ENCODE data around the gene ZNF575. TPM values are rescaled to one million over a fixed set of nuclear protein-coding genes. Genes with fewer than 3 reads are reported as not detected.

ZNF575 gene
- total RNA-seq, 1 experiment from 2014 or later, result not detected

DNA sequence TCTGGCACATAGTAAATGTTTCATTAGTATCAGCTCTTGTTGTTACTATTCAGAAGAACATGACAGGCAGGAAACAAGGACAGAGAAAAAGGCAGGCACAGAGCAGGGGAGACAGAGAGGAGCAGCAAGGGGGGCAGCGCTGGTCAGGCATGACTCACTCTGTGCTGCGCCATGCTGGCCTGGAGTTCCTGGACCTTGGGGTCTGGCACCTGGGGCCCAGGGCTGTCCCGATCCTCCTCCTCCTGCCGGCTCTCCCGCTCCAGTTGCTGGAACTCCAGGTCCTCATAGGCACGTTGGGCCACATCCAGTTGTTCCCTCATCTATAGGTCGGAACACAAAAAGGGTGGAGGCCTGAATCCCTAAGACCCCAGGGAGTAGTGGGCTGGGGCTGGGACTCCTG is 36.0 kb upstream of the ZNF575 start:
- peaks cover 2 to 12% of the 10 kb centered on the region in 2 experiments; a peak in 2 of 4 replicates for H3K4me1 Mint-ChIP-seq

More for the DNA sequence above, 36.0 kb upstream of the ZNF575 start:
- H3K23ac ChIP-seq (ENCODE audit: insufficient read length, low read depth, low read length), result no peak overlapping the region
- H3K14ac ChIP-seq (ENCODE audit: insufficient read depth, low read length), result no peak overlapping the region
- Mint-ChIP-seq H3K4me3 (no peak overlapping the region), H3K9me3 (no peaks in the 10 kb centered on the region), H3K27me3 (ENCODE audit: low read depth) (no peaks in the 10 kb centered on the region), H3K27ac (no peak overlapping the region; a peak in 1 of 7 replicates), H3K36me3 (ENCODE audit: insufficient read depth in 1 of 3, low read depth in 3 of 3) (peaks cover 2 to 11% (median 10%) of the 10 kb centered on the region in 3 experiments; a peak in 6 of 7 replicates)
- H3K18ac ChIP-seq (ENCODE audit: insufficient read length, low read depth, low read length), result no peak overlapping the region
- H2BK12ac ChIP-seq (ENCODE audit: insufficient read length, low read depth, low read length), result no peak overlapping the region
- no peaks in the 10 kb centered on the region for H3K79me2 ChIP-seq (ENCODE audit: insufficient read depth, low read length)
- H4K5ac ChIP-seq (ENCODE audit: insufficient read length, low read depth, low read length), result no peak overlapping the region
- H3K56ac ChIP-seq (ENCODE audit: insufficient read length, low read depth, low read length), result no peak overlapping the region
- H3T11ph ChIP-seq (ENCODE audit: low read length), result no peak overlapping the region
- H4K8ac ChIP-seq (replicated peaks; ENCODE audit: insufficient read length, low read depth, low read length), result no peak overlapping the region
- H3K27me3 ChIP-seq (ENCODE audit: insufficient read depth, low read length), result no peaks in the 10 kb centered on the region
- TF ChIP-seq, protein P1, sequence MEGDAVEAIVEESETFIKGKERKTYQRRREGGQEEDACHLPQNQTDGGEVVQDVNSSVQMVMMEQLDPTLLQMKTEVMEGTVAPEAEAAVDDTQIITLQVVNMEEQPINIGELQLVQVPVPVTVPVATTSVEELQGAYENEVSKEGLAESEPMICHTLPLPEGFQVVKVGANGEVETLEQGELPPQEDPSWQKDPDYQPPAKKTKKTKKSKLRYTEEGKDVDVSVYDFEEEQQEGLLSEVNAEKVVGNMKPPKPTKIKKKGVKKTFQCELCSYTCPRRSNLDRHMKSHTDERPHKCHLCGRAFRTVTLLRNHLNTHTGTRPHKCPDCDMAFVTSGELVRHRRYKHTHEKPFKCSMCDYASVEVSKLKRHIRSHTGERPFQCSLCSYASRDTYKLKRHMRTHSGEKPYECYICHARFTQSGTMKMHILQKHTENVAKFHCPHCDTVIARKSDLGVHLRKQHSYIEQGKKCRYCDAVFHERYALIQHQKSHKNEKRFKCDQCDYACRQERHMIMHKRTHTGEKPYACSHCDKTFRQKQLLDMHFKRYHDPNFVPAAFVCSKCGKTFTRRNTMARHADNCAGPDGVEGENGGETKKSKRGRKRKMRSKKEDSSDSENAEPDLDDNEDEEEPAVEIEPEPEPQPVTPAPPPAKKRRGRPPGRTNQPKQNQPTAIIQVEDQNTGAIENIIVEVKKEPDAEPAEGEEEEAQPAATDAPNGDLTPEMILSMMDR (conservative IDR thresholded peaks at IDR 0.05), result no peak
- H3K4ac ChIP-seq (ENCODE audit: low read depth, low read length), result no peak overlapping the region
- no peak overlapping the region for H2AFZ ChIP-seq (ENCODE audit: low read length)
- no peak overlapping the region for H2BK5ac ChIP-seq (ENCODE audit: insufficient read length, low read length)
- no peaks in the 10 kb centered on the region for H3K9me3 ChIP-seq (ENCODE audit: control insufficient read depth, low read depth, low read length)
- no peak overlapping the region for H3K27ac ChIP-seq (ENCODE audit: insufficient read length, low read depth, low read length)
- no peaks in the 10 kb centered on the region for H3K79me1 ChIP-seq (ENCODE audit: insufficient read depth, low read depth, low read length, poor library complexity, severe bottlenecking)
- no peak overlapping the region for H4K91ac ChIP-seq (ENCODE audit: insufficient read length, low read depth, low read length)
- H2BK120ac ChIP-seq (ENCODE audit: low read depth, low read length, poor library complexity, severe bottlenecking), result no peak overlapping the region
- H3K4me2 ChIP-seq (ENCODE audit: insufficient read depth, insufficient read length, low read length), result no peak overlapping the region
- no peaks in the 10 kb centered on the region for H3K4me1 ChIP-seq (ENCODE audit: insufficient read depth, low read length)
- no peak overlapping the region for H2AK5ac ChIP-seq (ENCODE audit: insufficient read length, low read length)
- H4K20me1 ChIP-seq (ENCODE audit: control insufficient read depth, insufficient read depth, insufficient read length), result no peaks in the 10 kb centered on the region
- no CpG with 5 or more reads among the region's 7 CpGs for WGBS (ENCODE audit: extremely low coverage, insufficient read length, low lambda C conversion rate)
- DNase-seq, result no peak
- peaks cover 4% of the 10 kb centered on the region for H3K23me2 ChIP-seq (ENCODE audit: insufficient read length, low read depth, low read length, poor library complexity, severe bottlenecking)
- H2BK15ac ChIP-seq (ENCODE audit: low read depth, low read length), result no peak overlapping the region
- H2BK20ac ChIP-seq (ENCODE audit: low read depth, low read length, poor library complexity, severe bottlenecking), result no peak overlapping the region
- no peak overlapping the region for H3K9ac ChIP-seq (ENCODE audit: extremely low read depth, insufficient read length, low read length)
